ELR (cell line): Measurements from ENCODE around the gene PRAMEF9.
"Not testable (repeated sequence)": the region's sequence is repeated elsewhere in the genome, so short reads cannot be mapped to it uniquely, and the experiment has no call there.

Source experiments
- DNase-seq: peaks from one replicate; pipeline ENCODE4 v3.0.0-alpha.2; 2015; ENCODE audit warnings: low read depth

PRAMEF9 gene

DNA sequence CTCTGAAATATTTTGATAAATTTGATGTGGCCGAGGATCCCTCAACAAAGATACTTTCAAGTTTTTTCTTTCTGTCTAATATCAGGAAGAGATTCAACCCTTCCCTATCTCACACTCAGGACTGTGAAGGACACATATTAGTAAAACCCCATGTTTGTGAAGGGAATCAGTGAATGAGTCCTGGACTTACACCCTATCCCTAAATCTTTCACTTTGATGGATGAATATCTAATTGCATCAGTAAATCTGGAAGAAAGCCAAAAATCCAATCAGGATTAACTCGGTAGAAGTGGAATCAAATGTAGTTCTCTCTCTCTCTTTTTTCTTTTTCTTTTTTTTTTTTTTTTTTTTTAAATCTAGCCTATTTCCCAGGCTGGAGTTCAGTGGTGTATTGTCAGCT is at the start of gene PRAMEF9:
TSS of gene PRAMEF9 (plus strand) at position 301 of the 400 bp plus-strand sequence. CDS start 3,433 bp downstream, outside the sequence.
- not testable (repeated sequence) for DNase-seq

DNA sequence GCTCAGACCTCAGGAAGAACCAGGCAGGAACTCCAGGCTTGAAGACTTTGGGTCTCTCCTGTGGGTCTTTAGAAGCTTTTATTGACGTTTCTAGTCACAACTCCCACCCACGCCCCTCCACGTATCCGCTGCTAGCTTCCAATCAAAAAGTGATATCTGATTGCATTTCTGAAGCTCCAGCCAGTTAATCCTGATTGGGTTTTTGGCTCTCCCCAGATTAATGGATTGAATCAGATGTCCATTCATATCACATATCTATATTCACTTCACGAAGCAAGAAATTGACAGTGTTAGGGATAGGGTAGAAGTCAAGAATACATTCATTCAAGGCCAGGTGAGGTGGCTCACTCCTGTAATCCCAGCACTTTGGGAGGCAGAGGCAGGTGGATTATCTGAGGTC is 15.7 kb upstream of the PRAMEF9 start, which contains the start of gene PRAMEF26:
TSS of gene PRAMEF26 (minus strand) at position 101 of the 400 bp plus-strand sequence. CDS start 2,914 bp downstream, outside the sequence.
- DNase-seq, result not testable (repeated sequence)

- not testable (repeated sequence) for DNase-seq
These were observed 6.1 kb upstream of the PRAMEF9 start, which contains the start of gene HNRNPCL4 for GRCh38 chr1:13165531-13165930. Gene HNRNPCL4 (minus strand): TSS chr1:13165631. CDS start chr1:13165467, 164 bp downstream.

GRCh38 chr1:13201309-13201708 is 29.7 kb downstream of the PRAMEF9 start, which contains the start of gene PRAMEF13:
Gene PRAMEF13 (minus strand): TSS chr1:13201409. CDS start chr1:13199589, 1,820 bp downstream.
- not testable (repeated sequence) for DNase-seq

DNA sequence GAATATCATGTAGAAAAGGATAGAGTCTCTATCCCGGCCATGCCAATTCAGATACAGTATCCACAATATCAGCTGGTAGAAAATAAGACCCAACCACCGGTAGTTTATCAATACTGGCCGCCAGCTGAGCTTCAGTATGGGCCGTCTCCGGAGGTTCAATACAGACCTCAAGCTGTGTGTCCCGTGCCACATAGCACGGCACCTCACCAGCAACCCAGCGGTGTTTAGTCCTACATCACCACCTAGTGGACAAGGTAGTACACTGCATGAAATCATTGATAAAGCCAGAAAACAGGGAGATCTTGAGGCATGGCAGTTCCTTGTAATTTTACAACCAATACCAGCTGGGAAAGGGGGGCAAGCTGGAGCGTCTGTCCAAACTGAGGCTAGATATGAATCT is 37.1 kb downstream of the PRAMEF9 start:
- not testable (repeated sequence) for DNase-seq

DNA sequence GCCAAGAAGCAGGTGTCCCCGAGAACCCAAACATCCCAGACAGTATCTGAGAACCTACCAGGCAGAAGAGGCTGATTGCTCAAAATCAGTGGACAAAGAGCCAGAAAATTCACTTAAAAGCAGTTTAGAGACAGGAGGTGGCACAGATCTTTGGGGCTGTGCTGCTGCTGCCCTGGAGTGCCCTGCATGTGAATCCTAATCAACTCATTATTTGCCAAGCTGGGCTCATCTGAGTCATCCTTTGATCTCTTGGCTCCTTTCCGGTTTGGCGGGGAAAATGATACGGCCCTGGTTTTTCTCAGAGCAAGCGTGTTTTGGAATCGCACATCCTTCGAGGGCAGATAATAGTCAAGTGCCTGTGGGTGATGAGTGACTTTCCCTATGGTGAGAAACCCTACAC is 45.0 kb downstream of the PRAMEF9 start:
- not testable (repeated sequence) for DNase-seq

- DNase-seq, result not testable (repeated sequence)
These were observed 47.6 kb downstream of the PRAMEF9 start for GRCh38 chr1:13219203-13219602.

- DNase-seq, result not testable (repeated sequence)
These were observed 51.1 kb downstream of the PRAMEF9 start for GRCh38 chr1:13222788-13223187.

- DNase-seq, result no peak
These were observed 52.9 kb downstream of the PRAMEF9 start for GRCh38 chr1:13224480-13225060.

GRCh38 chr1:13225675-13226204 is 54.1 kb downstream of the PRAMEF9 start, which contains the start of gene PRAMEF18:
Gene PRAMEF18 (minus strand): TSS chr1:13226154. CDS start chr1:13226106, 48 bp downstream.
- not testable (repeated sequence) for DNase-seq

- DNase-seq, result not testable (repeated sequence)
These were observed 55.8 kb downstream of the PRAMEF9 start for GRCh38 chr1:13227271-13228055.

DNA sequence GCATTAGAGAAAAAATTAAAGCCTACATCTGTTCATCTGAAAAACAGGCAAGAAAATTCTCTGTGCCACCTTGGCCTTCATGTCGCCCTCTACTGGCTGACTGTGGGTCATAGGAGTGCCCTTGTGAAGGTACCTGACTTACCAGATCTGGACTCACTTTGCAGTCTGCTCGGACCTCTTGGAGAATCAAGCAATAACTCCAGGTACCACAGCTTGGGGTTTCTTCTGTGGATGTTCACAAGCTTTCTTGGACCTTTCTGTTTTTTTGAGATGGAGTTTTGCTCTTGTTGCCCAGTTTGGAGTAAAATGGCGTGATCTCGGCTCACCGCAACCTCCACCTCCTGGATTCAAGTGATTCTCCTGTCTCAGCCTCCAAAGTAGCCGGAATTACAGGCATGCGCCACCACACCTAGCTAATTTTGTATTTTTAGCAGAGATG is 56.7 kb downstream of the PRAMEF9 start:
- DNase-seq, result peak; percentile 4
